ENCODE measurements around the gene C17orf114. TPM values are rescaled to one million over a fixed set of nuclear protein-coding genes. Genes with fewer than 3 reads are reported as not detected.

The C17orf114 gene

DNA sequence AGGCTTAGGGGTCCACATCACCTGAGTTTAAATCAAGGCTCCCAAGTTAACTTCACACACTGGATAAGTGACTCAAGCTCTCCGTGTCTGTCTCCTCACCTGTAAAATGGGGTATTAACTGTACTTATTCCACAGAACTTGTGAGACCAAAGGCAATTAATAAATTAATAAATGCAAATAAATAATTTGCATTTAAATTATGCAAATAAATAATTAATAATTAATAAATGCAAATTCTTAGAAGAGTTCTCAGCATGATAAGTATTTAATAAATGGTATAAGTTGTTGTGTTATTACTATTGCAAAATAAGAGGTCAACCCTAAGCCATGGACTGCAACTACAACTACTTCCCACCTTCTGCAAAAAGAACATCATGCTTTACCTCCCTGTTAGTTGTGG lies 48.7 kb downstream of the C17orf114 start:
- intact Hi-C loops (cut with DNase I; ENCODE audit: low total_unique reads) = no loop called here
- no peak for DNase-seq (ENCODE audit: low spot score in 2 of 2)
- 90 to 92% methylated on average over 1 of the region's 1 CpG for WGBS, 2 donors
- no peak for TF ChIP-seq POLR2A (IDR thresholded peaks at IDR 0.05)
- H3K4me3 ChIP-seq (ENCODE audit: low read depth, poor library complexity, severe bottlenecking) = no peak overlapping the region

DNA sequence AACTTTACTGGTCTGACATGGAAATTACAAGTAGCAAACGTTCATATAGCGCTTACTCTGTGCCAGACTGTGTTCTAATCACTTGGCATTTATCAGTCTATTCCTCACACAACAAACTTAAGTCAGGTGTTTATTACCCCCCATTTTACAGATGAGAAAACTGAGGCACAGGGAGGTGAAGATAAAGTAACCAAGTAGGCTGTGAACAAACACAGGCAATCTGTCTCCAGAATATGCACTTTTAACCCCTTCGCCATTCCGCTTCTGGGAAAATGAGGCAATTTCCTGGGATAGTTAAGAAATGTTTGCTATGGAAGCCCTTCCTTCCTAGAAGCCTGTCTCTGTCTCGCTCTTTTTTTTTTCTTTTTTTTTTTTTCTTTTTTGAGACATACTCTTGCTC lies 50.2 kb downstream of the C17orf114 start:
- WGBS, 2 donors = 60 to 69% methylated on average over 5 of the region's 5 CpGs
- TF ChIP-seq, protein P1, sequence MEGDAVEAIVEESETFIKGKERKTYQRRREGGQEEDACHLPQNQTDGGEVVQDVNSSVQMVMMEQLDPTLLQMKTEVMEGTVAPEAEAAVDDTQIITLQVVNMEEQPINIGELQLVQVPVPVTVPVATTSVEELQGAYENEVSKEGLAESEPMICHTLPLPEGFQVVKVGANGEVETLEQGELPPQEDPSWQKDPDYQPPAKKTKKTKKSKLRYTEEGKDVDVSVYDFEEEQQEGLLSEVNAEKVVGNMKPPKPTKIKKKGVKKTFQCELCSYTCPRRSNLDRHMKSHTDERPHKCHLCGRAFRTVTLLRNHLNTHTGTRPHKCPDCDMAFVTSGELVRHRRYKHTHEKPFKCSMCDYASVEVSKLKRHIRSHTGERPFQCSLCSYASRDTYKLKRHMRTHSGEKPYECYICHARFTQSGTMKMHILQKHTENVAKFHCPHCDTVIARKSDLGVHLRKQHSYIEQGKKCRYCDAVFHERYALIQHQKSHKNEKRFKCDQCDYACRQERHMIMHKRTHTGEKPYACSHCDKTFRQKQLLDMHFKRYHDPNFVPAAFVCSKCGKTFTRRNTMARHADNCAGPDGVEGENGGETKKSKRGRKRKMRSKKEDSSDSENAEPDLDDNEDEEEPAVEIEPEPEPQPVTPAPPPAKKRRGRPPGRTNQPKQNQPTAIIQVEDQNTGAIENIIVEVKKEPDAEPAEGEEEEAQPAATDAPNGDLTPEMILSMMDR (IDR thresholded peaks at IDR 0.05) = no peak
- no peak for TF ChIP-seq POLR2A (IDR thresholded peaks at IDR 0.05)

More for the DNA sequence above, 50.2 kb downstream of the C17orf114 start:
- no peak overlapping the region for H3K4me3 ChIP-seq (ENCODE audit: low read depth, poor library complexity, severe bottlenecking)
- DNase-seq (ENCODE audit: low spot score in 2 of 2) = no peak
- intact Hi-C loops (cut with DNase I; ENCODE audit: low total_unique reads) = no loop called here

Other genes starting within 250 kb of the C17orf114 start
- 10 to 100 TPM; 53.9 to 83.7 (median 54.5) TPM for gene MYBBP1A, start 246.9 kb downstream of the C17orf114 start, total RNA-seq
- gene GGT6, start 241.8 kb downstream of the C17orf114 start, total RNA-seq = 100 to 1,000 TPM; 133 to 232 (median 184) TPM
- gene SMTNL2, start 217.8 kb downstream of the C17orf114 start, total RNA-seq = 1 to 10 TPM in 2 of 4 donors, under 1 TPM in 1, not detected in 1; 0.25 to 3.0 (median 1.0) TPM
- under 1 TPM in 2 of 4 donors, not detected in 2; 0.54 to 0.68 TPM for gene ALOX15, start 160.7 kb downstream of the C17orf114 start, total RNA-seq
- 10 to 100 TPM; 20.5 to 78.4 (median 26.0) TPM for gene PELP1, start 98.2 kb downstream of the C17orf114 start, total RNA-seq
- gene ARRB2, start 91.7 kb downstream of the C17orf114 start, total RNA-seq = 10 to 100 TPM in 3 of 4 donors, 1 to 10 TPM in 1; 8.5 to 16.4 (median 11.8) TPM
- gene MED11, start 70.9 kb downstream of the C17orf114 start, total RNA-seq = 10 to 100 TPM; 22.9 to 47.0 (median 40.9) TPM
- gene ZMYND15, start 62.5 kb downstream of the C17orf114 start, total RNA-seq = 1 to 10 TPM in 2 of 4 donors, under 1 TPM in 1, not detected in 1; 0.46 to 1.7 (median 1.2) TPM
- 10 to 100 TPM; 25.0 to 28.1 (median 25.5) TPM for gene CXCL16, start 62.4 kb downstream of the C17orf114 start, total RNA-seq
- gene TM4SF5, start 30.4 kb downstream of the C17orf114 start, total RNA-seq = not detected
- 1 to 10 TPM in 3 of 4 donors, not detected in 1; 2.2 to 9.9 (median 5.3) TPM for gene VMO1, start 16.0 kb downstream of the C17orf114 start, total RNA-seq
- 1 to 10 TPM in 1 of 4 donors, not detected in 3; 1.2 TPM for gene GLTPD2, start 13.4 kb downstream of the C17orf114 start, total RNA-seq
- 100 to 1,000 TPM; 103 to 207 (median 177) TPM for gene PSMB6, start 6.2 kb downstream of the C17orf114 start, total RNA-seq
- 10 to 100 TPM; 40.1 to 78.8 (median 56.3) TPM for gene PLD2, start 4.8 kb upstream of the C17orf114 start, total RNA-seq
- gene MINK1, start 31.0 kb upstream of the C17orf114 start, total RNA-seq = 100 to 1,000 TPM; 128 to 208 (median 140) TPM
- gene C17orf107, start 97.2 kb upstream of the C17orf114 start, total RNA-seq = 10 to 100 TPM in 2 of 4 donors, 1 to 10 TPM in 2; 7.0 to 13.4 (median 10.1) TPM
- gene CHRNE, start 100.8 kb upstream of the C17orf114 start, total RNA-seq = 1 to 10 TPM in 3 of 4 donors, under 1 TPM in 1; 0.53 to 5.2 (median 3.6) TPM
- gene GP1BA, start 129.9 kb upstream of the C17orf114 start, total RNA-seq = not detected
- gene SLC25A11, start 137.7 kb upstream of the C17orf114 start, total RNA-seq = 10 to 100 TPM; 35.5 to 87.7 (median 59.2) TPM
- gene RNF167, start 137.9 kb upstream of the C17orf114 start, total RNA-seq = 10 to 100 TPM; 66.3 to 95.4 (median 80.2) TPM
- gene PFN1, start 146.2 kb upstream of the C17orf114 start, total RNA-seq = 100 to 1,000 TPM; 479 to 709 (median 540) TPM
- 1 to 10 TPM; 1.0 to 7.9 (median 4.9) TPM for gene ENO3, start 148.8 kb upstream of the C17orf114 start, total RNA-seq
- 10 to 100 TPM; 35.1 to 64.0 (median 51.7) TPM for gene SPAG7, start 165.5 kb upstream of the C17orf114 start, total RNA-seq
- 10 to 100 TPM; 21.7 to 35.3 (median 30.6) TPM for gene CAMTA2, start 185.3 kb upstream of the C17orf114 start, total RNA-seq
- gene INCA1, start 195.2 kb upstream of the C17orf114 start, total RNA-seq = 1 to 10 TPM in 3 of 4 donors, under 1 TPM in 1; 0.39 to 2.6 (median 1.4) TPM
- 100 to 1,000 TPM in 2 of 4 donors, 10 to 100 TPM in 2; 87.6 to 140 (median 100) TPM for gene KIF1C, start 195.6 kb upstream of the C17orf114 start, total RNA-seq
- 10 to 100 TPM in 1 of 4 donors, 1 to 10 TPM in 3; 3.3 to 16.1 (median 4.8) TPM for gene SLC52A1, start 233.1 kb upstream of the C17orf114 start, total RNA-seq